ENCODE measurements around the gene EPHB4. TPM values are rescaled to one million over a fixed set of nuclear protein-coding genes. Genes with fewer than 3 reads are reported as not detected.

EPHB4 gene
- total and polyA plus RNA-seq, 2 of the 8 experiments (the other 6 are each of a cell fraction or from before 2014, with no cell fraction given), result 85.0 to 113 TPM

DNA sequence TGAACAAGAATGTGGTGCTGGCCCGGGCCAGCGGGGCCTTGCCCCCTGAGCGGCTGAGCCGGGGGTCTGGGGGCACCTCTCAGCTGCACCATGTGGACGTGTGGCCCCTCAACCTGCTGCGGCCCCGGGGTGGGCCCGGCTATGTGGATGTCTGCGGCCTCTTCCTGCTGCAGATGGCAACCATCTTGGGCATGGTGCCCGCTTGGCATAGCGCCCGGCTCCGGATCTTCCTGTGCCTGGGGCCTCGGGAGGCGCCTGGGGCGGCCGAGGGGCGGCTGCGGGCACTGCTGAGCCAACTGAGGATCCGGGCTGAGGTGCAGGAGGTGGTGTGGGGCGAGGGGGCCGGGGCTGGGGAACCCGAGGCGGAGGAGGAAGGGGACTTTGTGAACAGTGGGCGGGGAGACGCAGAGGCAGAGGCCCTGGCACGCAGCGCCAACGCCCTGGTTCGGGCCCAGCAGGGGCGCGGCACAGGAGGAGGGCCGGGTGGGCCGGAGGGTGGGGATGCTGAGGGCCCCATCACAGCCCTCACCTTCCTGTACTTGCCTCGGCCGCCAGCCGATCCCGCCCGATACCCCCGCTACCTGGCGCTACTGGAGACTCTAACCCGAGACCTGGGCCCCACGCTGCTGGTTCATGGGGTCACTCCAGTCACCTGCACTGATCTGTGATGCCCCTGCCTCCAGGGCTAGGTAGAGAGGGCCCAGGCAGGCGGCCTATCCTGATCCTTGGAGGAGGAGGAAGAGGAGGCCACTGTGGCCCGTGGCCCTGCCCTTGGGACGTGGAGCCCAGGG is 38.8 kb upstream of the EPHB4 start (continued):
- TF ChIP-seq TEAD4 (IDR thresholded peaks at IDR 0.05; ENCODE audit: low read depth, low read length), result no peak
- TF ChIP-seq RNF2 (IDR thresholded peaks at IDR 0.05; ENCODE audit: borderline replicate concordance, low read depth, low read length, missing control alignments, poor library complexity, severe bottlenecking), result no peak
- TF ChIP-seq POLR2A (IDR thresholded peaks at IDR 0.05; ENCODE audit: control extremely low read depth in 1 of 2, low read depth in 2 of 2, low read length in 2 of 2), result no peak
- no peak for TF ChIP-seq SP4 (IDR thresholded peaks at IDR 0.05; ENCODE audit: low read length)
- no peak for TF ChIP-seq SIRT6 (IDR thresholded peaks at IDR 0.05; ENCODE audit: low read length)

All from H1 (cell line).